ENCODE results near the gene SCEL.
"Not testable (repeated sequence)": the region's sequence is repeated elsewhere in the genome, so short reads cannot be mapped to it uniquely, and the experiment has no call there.

SCEL gene

GRCh38 chr13:77558016-77558415 is 22.5 kb downstream of the SCEL start:
- no peak for DNase-seq (ENCODE audit: low spot score)

GRCh38 chr13:77563111-77563510 is 27.6 kb downstream of the SCEL start:
- DNase-seq (ENCODE audit: low spot score), result no peak

GRCh38 chr13:77565635-77566034 is 30.1 kb downstream of the SCEL start:
- DNase-seq (ENCODE audit: low spot score), result peak; percentile 26

- no peak for DNase-seq (ENCODE audit: low spot score)
Measured at GRCh38 chr13:77571956-77572355, 36.5 kb downstream of the SCEL start.

- DNase-seq (ENCODE audit: low spot score), result no peak
Measured at GRCh38 chr13:77574096-77574495, 38.6 kb downstream of the SCEL start.

GRCh38 chr13:77579959-77580358 is 44.5 kb downstream of the SCEL start:
- no peak for DNase-seq (ENCODE audit: low spot score)

- DNase-seq (ENCODE audit: low spot score), result no peak
Measured at GRCh38 chr13:77580748-77581147, 45.2 kb downstream of the SCEL start.

GRCh38 chr13:77583581-77583980 is 48.1 kb downstream of the SCEL start:
- no peak for DNase-seq (ENCODE audit: low spot score)

GRCh38 chr13:77584106-77584505 is 48.6 kb downstream of the SCEL start:
- peak; percentile 1 for DNase-seq (ENCODE audit: low spot score)

- no peak for DNase-seq (ENCODE audit: low spot score)
Measured at GRCh38 chr13:77595166-77595810, 59.8 kb downstream of the SCEL start.

- DNase-seq (ENCODE audit: low spot score), result no peak
Measured at GRCh38 chr13:77596777-77597176, 61.3 kb downstream of the SCEL start.

GRCh38 chr13:77599351-77599750 is 63.8 kb downstream of the SCEL start:
- DNase-seq (ENCODE audit: low spot score), result no peak

- DNase-seq (ENCODE audit: low spot score), result no peak
Measured at GRCh38 chr13:77600701-77601100, 65.2 kb downstream of the SCEL start.

- no peak for DNase-seq (ENCODE audit: low spot score)
Measured at GRCh38 chr13:77611068-77611467, 75.6 kb downstream of the SCEL start.

GRCh38 chr13:77616027-77616426 is 80.5 kb downstream of the SCEL start:
- DNase-seq (ENCODE audit: low spot score), result no peak

GRCh38 chr13:77619655-77620054 is 84.1 kb downstream of the SCEL start:
- no peak for DNase-seq (ENCODE audit: low spot score)

- no peak for DNase-seq (ENCODE audit: low spot score)
Measured at GRCh38 chr13:77620138-77620537, 84.6 kb downstream of the SCEL start.

- DNase-seq (ENCODE audit: low spot score), result no peak
Measured at GRCh38 chr13:77623806-77624205, 88.3 kb downstream of the SCEL start.

GRCh38 chr13:77628170-77628569 is 92.7 kb downstream of the SCEL start:
- DNase-seq (ENCODE audit: low spot score), result no peak

- no peak for DNase-seq (ENCODE audit: low spot score)
Measured at GRCh38 chr13:77637588-77637987, 102.1 kb downstream of the SCEL start.

GRCh38 chr13:77650409-77650808 is 114.9 kb downstream of the SCEL start:
- no peak for DNase-seq (ENCODE audit: low spot score)

GRCh38 chr13:77653301-77653700 is 117.8 kb downstream of the SCEL start:
- DNase-seq (ENCODE audit: low spot score), result no peak

GRCh38 chr13:77660016-77660415 is 124.5 kb downstream of the SCEL start:
- not testable (repeated sequence) for DNase-seq (ENCODE audit: low spot score)

- DNase-seq (ENCODE audit: low spot score), result no peak
Measured at GRCh38 chr13:77660841-77661250, 125.3 kb downstream of the SCEL start.

GRCh38 chr13:77662301-77662700 is 126.8 kb downstream of the SCEL start:
- DNase-seq (ENCODE audit: low spot score), result not testable (repeated sequence)

Measured in LoVo (cell line).